IPS DF 4.7 (cell line): Measurements from ENCODE around the gene KYNU.
"Not testable (repeated sequence)": the region's sequence is repeated elsewhere in the genome, so short reads cannot be mapped to it uniquely, and the experiment has no call there.

Experiments
- DNase-seq: peaks from one replicate; pipeline ENCODE4 v3.0.0-alpha.2; 2013; ENCODE audit warnings: low spot score; ENCODE audit errors: extremely low read depth

The KYNU gene

DNA sequence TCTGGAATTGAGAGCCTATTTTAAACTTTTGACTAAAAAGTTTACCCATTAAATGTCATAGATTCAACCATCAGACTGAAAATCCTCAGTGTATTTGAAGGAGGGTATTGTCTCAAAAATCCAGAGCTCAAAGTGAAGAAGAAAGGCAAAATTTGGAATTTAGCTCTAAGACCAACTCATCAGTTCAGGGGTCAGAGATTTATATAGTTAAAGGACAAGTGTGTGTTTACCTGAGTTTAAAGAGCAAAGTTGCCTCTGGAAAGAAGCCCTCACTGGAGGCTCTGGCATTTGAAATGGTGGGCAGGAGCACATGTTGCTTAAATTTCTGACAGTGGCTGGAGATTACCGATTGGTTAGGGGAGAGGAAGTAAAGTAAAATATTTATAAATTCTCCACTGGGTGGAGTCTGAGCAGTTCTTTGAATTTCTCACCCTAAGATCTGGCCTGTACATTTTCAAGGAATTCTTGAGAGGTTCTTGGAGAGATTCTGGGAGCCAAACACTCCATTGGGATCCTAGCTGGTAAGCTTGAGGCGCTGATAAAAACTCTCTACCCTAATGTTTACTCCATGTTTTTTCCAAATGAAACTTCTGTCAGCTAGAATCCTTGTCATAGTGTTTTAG is at the start of gene KYNU:
Gene KYNU, plus strand, starts transcription at position 449 of the 623 bp plus-strand sequence. CDS start 7,704 bp downstream, outside the sequence.
- no peak for DNase-seq

- DNase-seq = no peak
Observed at GRCh38 chr2:142834021-142834420, 43.4 kb upstream of the KYNU start.

DNA sequence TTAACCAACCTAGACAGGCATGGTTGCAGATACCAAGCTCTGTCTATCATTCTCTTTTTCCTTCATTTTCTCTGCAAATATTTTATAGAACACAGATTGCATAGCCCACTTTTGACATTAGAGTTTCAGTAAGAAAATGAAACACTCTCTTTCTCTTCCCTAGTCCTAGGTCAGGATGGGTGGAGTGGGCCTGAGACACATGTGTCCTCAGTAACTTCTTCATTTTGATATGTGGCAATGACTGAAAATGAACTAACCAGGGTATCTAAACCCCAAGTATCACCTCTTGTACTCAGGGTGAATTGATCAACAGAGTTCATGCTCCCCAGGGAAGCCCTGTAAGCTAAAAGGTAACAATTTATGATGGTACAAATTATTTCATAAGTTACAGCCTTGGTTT is 37.0 kb upstream of the KYNU start:
- DNase-seq = no peak

DNA sequence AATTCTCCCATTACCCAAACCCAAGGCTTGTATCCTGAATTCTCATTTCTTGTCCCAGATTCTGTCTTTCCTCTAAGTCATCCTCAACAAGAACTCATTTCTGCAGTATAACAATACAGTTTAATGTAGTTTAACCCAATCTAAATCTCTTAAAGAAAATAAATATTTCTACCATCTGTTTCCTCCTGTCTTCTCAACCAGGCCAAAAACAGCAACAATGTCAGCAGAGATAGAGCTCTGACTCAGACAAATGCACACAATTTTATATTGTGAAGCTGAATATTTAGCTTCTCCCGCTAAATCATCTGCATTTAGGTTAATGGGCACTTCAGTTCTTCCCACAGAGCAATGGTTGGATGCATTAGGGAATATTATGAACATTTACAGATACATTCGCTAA is 35.7 kb upstream of the KYNU start:
- no peak for DNase-seq

GRCh38 chr2:142842369-142842768 is 35.1 kb upstream of the KYNU start:
- no peak for DNase-seq

DNA sequence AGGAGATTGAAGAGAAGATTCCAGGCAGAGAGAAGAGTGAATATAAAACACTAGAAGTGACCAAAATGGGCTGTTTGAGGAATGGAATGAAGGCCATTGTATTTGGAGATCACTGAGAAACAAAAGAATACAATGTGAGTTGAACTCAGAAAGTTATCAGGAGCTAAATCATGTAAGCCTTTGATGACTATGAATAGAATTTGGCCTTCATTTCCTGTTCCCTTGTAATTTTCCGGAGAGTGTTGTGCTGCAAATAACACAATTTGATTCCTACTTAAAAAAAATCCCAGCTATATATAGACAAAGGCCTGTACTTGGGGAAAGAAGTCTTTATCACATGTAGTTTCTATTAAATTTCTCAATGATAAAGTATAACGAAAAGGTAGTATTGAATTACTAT is 33.7 kb upstream of the KYNU start:
- DNase-seq = no peak

- DNase-seq = no peak
Observed at GRCh38 chr2:142848023-142848606, 29.3 kb upstream of the KYNU start.

GRCh38 chr2:142849820-142850219 is 27.6 kb upstream of the KYNU start:
- DNase-seq = no peak

GRCh38 chr2:142853912-142854311 is 23.6 kb upstream of the KYNU start:
- no peak for DNase-seq

DNA sequence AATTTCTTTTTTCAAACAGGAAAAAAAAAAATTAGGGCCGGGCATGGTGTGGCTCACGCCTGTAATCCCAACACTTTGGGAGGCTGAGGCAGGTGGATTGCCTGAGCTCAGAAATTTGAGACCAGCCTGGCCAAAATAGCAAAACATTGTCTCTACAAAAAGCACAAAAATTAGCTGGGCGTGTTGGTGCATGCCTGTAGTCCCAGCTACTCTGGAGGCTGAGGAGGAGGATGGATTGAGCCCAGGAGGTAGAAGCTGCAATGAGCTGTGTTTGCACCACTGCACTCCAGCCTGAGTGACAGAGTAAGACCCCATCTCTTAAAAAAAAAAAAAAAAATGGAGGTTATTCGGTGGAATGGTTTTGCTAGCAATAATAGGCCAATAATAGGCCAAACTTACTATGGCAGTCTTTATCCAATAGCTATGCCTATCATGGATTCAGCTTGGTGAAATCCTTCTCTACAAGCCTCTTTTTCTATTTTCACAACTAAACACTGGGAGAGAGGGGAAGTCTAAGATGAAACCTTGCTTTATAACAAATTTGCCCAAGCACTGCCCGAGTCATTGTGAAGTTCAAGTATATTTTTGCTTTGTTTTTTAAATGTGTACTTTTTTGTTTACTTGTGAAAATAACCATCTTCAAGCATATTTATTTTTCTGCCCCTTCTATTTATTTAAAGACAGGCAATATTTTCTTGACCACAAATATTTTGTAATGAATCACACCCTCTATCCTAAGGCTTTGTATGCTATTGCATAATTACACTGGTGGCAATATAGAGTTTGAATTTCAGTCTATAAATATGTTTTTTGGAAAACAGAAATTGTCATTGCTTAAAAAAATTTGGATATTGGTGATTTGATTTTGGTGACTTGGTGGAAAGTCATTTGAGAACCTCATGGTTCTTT is 20.0 kb upstream of the KYNU start:
- DNase-seq = no peak

- DNase-seq = no peak
Observed at GRCh38 chr2:142858961-142859360, 18.5 kb upstream of the KYNU start.

DNA sequence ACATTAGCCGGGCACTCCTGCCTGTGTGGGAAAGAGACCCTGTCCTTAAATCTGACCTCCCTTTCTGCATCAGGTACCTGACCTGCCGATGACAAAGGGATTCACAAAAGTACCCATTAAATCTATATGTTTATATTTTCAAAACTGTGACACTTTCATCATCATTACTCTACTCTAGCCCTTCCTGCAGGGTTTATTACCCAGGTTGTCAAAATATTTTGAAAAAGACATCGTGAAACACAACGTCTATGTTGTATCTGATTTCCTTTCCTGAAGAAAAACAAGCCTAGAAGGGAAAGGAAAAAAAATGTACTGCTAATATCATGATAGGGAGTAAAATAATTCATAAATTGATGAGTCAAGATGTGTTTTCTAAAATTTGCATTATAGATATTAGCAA is 15.2 kb upstream of the KYNU start:
- DNase-seq = no peak

DNA sequence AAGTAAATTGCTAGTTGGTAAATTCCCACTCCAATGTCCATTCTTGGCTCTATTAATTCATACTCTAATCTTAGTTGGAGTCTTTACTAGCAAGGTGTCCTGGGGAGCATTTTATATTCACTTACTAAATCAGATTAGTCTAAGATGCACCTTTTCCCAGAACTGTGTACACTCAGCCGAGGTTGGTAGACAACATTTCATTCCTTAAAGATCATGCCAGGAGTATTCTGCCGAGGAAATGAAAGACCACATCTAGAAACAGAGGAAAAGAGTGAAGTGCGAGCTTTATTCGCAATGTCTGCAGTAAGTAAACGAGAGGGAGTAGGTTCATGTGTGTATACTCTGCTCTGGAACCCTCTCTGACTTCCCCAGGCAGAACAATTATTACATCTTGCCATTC is 14.6 kb upstream of the KYNU start:
- no peak for DNase-seq

DNA sequence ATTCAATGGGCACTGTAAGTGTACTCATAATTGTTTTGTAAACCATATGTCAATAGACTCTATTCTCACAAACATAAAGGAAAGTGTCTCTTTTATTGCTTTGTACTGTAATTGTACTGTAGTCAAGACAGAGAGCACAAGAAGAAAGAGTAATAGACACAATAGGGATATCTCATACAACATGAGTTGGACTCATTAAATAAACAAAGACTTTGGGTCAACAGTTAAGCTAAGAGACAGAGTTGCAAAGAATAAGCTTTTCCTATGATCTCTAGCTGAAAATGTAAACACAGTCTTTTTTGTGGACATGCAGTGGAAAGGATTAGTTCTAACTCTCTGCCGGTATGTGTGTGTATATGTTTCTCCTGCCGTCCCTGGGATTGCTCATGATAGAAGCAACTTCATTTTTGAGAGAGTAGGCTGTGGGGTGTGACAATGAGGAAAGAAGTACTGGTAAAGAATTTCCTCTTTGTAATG is 13.9 kb upstream of the KYNU start:
- no peak for DNase-seq

GRCh38 chr2:142864605-142865004 is 12.9 kb upstream of the KYNU start:
- DNase-seq = not testable (repeated sequence)

DNA sequence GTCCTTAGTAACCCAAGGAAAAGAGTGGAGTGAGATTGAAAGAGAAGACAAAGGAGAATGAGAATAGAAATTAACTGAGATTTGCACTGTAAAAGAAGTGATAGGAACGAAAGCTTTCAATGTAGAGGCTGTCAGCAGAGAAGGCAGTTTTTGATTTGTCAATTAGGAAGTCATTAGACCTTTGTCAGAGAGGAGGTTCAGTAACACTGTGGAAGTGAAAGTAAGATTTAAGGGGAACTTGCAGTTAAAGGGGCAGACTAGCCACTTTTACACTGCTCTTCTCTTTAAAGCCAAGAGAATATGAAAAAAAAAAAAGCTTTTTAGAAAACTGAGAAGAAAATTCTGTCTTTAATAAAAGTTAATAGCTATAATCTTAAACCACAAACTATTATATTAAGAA is 11.5 kb upstream of the KYNU start:
- no peak for DNase-seq

GRCh38 chr2:142866426-142866825 is 11.0 kb upstream of the KYNU start:
- DNase-seq = no peak

GRCh38 chr2:142867136-142867535 is 10.3 kb upstream of the KYNU start:
- DNase-seq = no peak

DNA sequence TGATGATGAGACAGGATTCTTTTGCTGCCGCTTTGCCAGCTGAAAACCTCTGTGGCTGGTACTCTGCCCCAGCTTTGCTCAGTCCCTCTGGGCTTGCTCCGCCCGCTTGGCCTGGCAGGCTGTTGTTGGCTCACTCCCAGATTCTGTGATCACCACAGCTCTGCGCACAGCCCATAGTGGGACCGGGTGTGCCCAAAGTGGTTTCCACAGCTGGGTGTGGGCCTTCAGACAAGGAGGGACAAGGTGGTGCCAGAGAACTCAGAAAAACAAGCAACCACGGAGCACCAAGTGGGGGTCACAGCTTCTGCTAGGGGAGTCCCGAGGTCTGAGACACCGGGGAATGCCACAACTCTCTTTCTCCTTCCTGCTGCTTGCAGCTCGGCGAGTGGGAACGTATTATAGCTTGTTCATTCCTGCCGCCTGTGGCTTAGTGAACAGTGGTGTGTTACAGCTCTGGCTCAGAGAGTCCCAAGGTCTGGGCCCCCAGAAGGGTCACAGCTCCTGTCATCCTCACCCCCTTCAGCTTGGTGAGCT is 9.2 kb upstream of the KYNU start:
- no peak for DNase-seq

DNA sequence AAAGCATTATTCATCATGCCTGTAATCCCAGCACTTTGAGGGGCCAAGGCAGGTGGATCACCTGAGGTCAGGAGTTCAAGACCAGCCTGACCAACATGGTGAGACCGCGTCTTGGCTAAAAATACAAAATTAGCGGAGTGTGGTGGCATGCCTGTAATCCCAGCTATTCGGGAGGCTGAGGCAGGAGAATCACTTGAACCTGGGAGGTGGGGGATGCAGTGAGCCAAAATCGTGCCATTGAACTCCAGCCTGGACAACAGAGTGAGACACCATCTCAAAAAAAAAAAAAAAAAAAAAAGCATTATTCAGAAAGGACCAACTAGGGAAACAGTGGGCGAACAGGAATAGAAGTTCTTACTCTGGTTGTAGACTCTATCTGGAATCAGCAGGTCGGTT is 8.4 kb upstream of the KYNU start:
- not testable (repeated sequence) for DNase-seq

DNA sequence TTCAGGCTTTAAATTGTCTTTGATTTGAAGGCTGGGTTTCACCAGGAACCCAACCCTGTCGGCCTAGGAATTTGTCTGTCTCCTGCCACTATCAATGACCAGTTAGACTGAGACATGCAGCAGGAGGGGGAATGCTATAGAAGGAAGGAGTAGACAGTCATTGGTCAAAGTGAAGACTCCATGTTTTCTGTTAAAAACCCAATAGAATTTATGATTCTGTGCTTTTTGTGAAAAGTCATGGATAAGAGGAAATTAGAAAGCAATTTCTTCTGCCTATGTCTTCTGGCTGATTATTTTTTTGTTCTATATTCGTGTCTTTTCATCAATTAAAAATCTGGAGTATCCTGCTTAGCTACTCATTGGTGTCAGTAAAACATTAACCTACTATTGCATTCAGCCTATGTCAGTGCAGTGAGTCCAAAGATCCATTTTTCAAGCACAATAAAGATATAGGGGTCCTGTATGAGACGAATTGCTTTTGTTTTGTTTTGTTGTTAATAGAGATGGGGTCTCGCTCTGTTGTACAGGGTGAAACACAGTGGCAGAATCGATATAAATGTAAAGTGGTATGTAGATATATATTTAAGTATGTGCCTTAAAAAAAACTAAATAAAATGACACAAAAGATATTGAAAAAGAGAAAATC is 7.9 kb upstream of the KYNU start:
- no peak for DNase-seq

GRCh38 chr2:142870526-142870925 is 6.9 kb upstream of the KYNU start:
- no peak for DNase-seq
